Measurements from ENCODE around the gene ABCA7.

DNA sequence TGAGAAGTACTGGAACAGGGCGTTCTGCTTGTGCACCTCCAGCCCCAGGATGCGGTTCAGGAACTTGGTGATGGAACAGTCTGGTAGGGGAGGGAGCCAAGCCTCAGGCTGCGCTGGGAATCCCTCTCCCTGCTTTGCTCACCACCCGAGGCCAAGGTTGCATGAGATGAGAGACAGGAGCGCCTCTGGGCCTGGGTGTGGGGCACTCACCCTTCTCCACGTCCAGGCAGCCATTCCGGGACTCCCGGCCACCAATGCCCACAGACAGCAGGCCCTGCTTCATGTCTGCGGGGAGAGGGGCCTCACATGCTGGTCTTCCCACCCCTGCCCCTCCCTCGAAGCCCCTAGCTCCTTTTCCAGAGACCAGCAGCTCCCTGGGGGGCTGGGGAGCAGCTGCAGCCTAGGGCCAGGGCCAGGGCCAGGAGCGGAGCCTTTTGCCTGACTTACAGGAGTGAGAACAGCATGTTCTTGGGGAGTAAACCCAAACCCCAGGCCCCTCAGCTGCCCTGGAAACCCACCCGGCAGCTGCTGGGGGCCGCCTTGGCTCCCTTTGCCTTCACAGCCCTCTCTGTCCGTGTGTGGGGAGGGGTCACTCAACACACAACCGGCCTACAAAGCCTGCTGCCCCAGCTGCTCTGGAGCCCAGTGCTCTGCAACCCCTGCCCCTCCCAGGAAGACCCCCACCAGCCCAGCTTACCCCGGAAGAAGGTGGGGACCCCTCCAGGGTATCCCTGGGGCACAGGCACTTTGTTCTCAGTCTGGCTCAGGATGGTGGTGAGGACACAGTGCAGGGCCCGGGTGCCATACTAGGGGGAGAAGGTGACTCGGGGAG is 71.1 kb downstream of the ABCA7 start:
- TF ChIP-seq POLR2A (IDR thresholded peaks at IDR 0.05; ENCODE audit: borderline replicate concordance, extremely low read depth, insufficient read depth, insufficient read length): no peak
- TF ChIP-seq EZH2 (IDR thresholded peaks at IDR 0.05): no peak
- TF ChIP-seq TCF7L2 (IDR thresholded peaks at IDR 0.05; ENCODE audit: borderline replicate concordance, extremely low read depth, insufficient read depth, insufficient read length): no peak
- TF ChIP-seq CTCF (IDR thresholded peaks at IDR 0.05 in 2 of 3, conservative IDR thresholded peaks at IDR 0.05 in 1 of 3; ENCODE audit: borderline replicate concordance in 1 of 3, insufficient read depth in 1 of 3, low read depth in 2 of 3, low read length in 2 of 3): no peak

Data from HCT116 (cell line).